CD4-positive, alpha-beta T cell (primary cell): ENCODE measurements around the gene SYNGR4. TPM values are rescaled to one million over a fixed set of nuclear protein-coding genes. Genes with fewer than 3 reads are reported as not detected.

ENCODE experiments used
- ATAC-seq: fragments of 200-7000 bp; cut with Tn5 transposase; one replicate; pipeline ENCODE4 v1.10.0; 2022; ENCODE audit warnings: mild to moderate bottlenecking; ENCODE audit not compliant: poor library complexity
- CTCF ChIA-PET: fragments of 350-600 bp; sonication (Branson Sonifier 250); formaldehyde crosslinking; loops from one replicate; lab custom pipeline; 2021; ENCODE audit warnings: antibody characterized with exemption, inconsistent platforms; lab: Charles Lee
- POLR2A ChIA-PET: fragments of 350-600 bp; sonication (Branson Sonifier 250); formaldehyde crosslinking; loops from one replicate; lab custom pipeline; 2021; ENCODE audit warnings: antibody characterized with exemption, inconsistent platforms; lab: Charles Lee
- DNase-seq, 14 experiments: peaks; one replicate each; pipeline ENCODE4 v3.0.0-alpha.2; 2013 to 2020; ENCODE audit warnings: mixed read lengths in 2 of 14
- H3K27ac ChIP-seq, 2 donors: one replicate each; pipeline versions ENCODE4 v1.5.1 to v1.7.0; 2013; ENCODE audit warnings: low read length in 2 of 2, low read depth in 1 of 2, mild to moderate bottlenecking in 1 of 2
- H3K27me3 ChIP-seq, 2 experiments: 1 replicate in 1 of 2; 2 replicates in 1 of 2; pipeline versions ENCODE4 v1.6.1 to v1.7.0; 2013; ENCODE audit warnings: low read length in 2 of 2, control low read depth in 1 of 2, mild to moderate bottlenecking in 1 of 2, moderate library complexity in 1 of 2; ENCODE audit not compliant: insufficient read depth in 2 of 2, control insufficient read depth in 1 of 2
- H3K36me3 ChIP-seq: one replicate; pipeline ENCODE4 v1.6.1; 2013; ENCODE audit warnings: low read length, control low read depth; ENCODE audit not compliant: insufficient read depth
- H3K4me1 ChIP-seq: one replicate; pipeline ENCODE4 v1.6.1; 2013; ENCODE audit warnings: low read length, control low read depth; ENCODE audit not compliant: insufficient read depth
- H3K4me3 ChIP-seq: one replicate; pipeline ENCODE4 v1.5.1; 2013; ENCODE audit warnings: mild to moderate bottlenecking, low read length, moderate library complexity
- H3K9me3 ChIP-seq, 2 experiments: 1 replicate in 1 of 2; 2 replicates in 1 of 2; pipeline versions ENCODE4 v1.6.1 to v1.7.0; 2013; ENCODE audit warnings: low read length in 2 of 2, mild to moderate bottlenecking in 2 of 2, control low read depth in 1 of 2, moderate library complexity in 1 of 2; ENCODE audit not compliant: control insufficient read depth in 1 of 2, insufficient read depth in 1 of 2
- H3K27ac Mint-ChIP-seq: one replicate; pipeline ENCODE4 v1.8.0; 2020; ENCODE audit warnings: mixed read lengths
- H3K27me3 Mint-ChIP-seq: one replicate; pipeline ENCODE4 v1.8.0; 2021; ENCODE audit warnings: mixed read lengths
- H3K36me3 Mint-ChIP-seq: one replicate; pipeline ENCODE4 v1.8.0; 2021; ENCODE audit warnings: low read depth, mixed read lengths
- H3K4me1 Mint-ChIP-seq: one replicate; pipeline ENCODE4 v1.8.0; 2021; ENCODE audit warnings: low read depth, mixed read lengths
- H3K4me3 Mint-ChIP-seq: one replicate; pipeline ENCODE4 v1.8.0; 2020; ENCODE audit warnings: mild to moderate bottlenecking, mixed read lengths
- H3K9me3 Mint-ChIP-seq: one replicate; pipeline ENCODE4 v1.8.0; 2020; ENCODE audit warnings: mixed read lengths
- intact Hi-C, 2 experiments: fragments of 100-400 bp; cut with DNase I in 1 of 2; cut with micrococcal nuclease in 1 of 2; formaldehyde crosslinking; loops; one replicate each; pipeline versions ENCODE4 v1.15.1 to v1.9.0; 2023 to 2025; cut with DNase I, micrococcal nuclease
- total RNA-seq, 174 experiments: library from RNA in 2 of 174; stranded (reverse) in 2 of 174; gene quantifications; one replicate each; pipeline ENCODE4 v1.2.3 and lab custom pipeline; 2021 to 2026
- TF ChIP-seq, protein P1 (sequence below): fragments of 200-600 bp; IDR thresholded peaks from one replicate; pipeline ENCODE4 v1.8.0; 2022; ENCODE audit warnings: antibody characterized with exemption, mild to moderate bottlenecking

Gene SYNGR4
- total RNA-seq, 2 experiments from 2014 or later, result not detected

DNA sequence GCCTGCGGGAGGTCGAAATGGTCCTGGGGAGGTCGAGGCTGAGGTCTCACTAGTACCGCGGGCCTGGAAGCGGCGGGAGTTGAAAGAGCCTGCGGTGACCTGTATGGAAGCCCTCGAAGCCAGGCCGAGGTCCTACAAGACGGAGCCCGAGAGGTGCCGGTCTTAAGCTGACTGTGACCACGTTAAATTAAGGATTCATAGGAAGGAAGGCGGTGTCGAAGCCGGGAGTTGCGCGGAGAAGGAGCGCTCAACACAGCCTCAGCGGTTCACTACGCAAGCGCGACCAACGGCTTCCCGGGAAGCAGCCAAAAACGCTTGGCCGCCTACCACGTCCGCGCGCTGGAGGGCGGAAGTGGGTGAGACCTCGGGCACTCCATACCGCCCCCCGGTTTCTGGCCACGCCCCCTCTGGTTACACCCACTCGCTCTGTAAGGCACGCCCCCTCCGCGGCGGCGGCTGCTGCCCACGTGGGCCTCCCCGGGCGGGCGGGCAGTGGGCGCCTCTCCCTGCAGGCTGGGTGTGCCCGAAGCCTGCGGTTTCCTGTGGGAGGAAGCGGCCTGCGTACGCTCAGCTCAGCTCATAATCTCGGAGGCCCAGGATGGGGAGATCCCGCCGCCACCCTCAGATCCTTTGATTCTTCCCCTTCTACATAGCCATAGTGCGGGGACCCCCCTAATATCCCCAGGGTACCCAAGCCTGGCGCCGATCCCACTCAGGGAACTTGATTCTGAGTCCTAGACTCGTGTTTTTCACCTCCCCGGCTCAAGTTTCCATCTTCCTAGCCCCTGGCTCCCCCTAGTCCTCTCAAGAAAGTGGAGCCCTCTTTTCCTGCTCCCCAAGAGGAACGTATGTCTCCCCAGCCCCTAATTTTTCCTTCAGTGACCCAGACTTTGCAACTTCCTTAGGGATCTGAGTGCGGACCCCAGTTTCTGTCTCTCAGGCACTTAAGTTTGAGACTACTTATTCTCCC, 42.3 kb upstream of the SYNGR4 start:
- POLR2A ChIA-PET, result interaction anchor here (0.7 to 8.4 kb wide), 13 partner anchors 8 to 315 kb away, joined by 3 to 360 read pairs (median 5); partner anchors contain the start of genes CARD8, DBP, GRWD1 and SYNGR4
- ATAC-seq, result peak; percentile 61

GRCh38 chr19:48325265-48325910, 38.8 kb upstream of the SYNGR4 start, which contains the start of gene EMP3:
Gene EMP3, plus strand, starts transcription at chr19:48325552. Its CDS starts 1,293 bp downstream, at chr19:48326845.
- Mint-ChIP-seq H3K9me3 (no peaks in the 10 kb centered on the region), H3K27me3 (no peaks in the 10 kb centered on the region), H3K27ac (peak within 1 kb of the TSS; percentile 99), H3K36me3 (peaks cover 61% of the 10 kb centered on the region), H3K4me1 (peaks cover 93% of the 10 kb centered on the region), H3K4me3 (peak within 1 kb of the TSS; percentile 96)
- TF ChIP-seq, protein P1, sequence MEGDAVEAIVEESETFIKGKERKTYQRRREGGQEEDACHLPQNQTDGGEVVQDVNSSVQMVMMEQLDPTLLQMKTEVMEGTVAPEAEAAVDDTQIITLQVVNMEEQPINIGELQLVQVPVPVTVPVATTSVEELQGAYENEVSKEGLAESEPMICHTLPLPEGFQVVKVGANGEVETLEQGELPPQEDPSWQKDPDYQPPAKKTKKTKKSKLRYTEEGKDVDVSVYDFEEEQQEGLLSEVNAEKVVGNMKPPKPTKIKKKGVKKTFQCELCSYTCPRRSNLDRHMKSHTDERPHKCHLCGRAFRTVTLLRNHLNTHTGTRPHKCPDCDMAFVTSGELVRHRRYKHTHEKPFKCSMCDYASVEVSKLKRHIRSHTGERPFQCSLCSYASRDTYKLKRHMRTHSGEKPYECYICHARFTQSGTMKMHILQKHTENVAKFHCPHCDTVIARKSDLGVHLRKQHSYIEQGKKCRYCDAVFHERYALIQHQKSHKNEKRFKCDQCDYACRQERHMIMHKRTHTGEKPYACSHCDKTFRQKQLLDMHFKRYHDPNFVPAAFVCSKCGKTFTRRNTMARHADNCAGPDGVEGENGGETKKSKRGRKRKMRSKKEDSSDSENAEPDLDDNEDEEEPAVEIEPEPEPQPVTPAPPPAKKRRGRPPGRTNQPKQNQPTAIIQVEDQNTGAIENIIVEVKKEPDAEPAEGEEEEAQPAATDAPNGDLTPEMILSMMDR, result no peak
- H3K9me3 ChIP-seq, result no peaks in the 10 kb centered on the region
- DNase-seq, result peak; percentile 76 to 94 (median 85)
- POLR2A ChIA-PET, result interaction anchor here (1.0 to 8.4 kb wide), 8 partner anchors 9 to 1315 kb away, joined by 3 to 360 read pairs (median 3); partner anchors contain the start of genes CARD8, RPL18, RRAS and SPHK2
- CTCF ChIA-PET, result interaction anchor here (1.7 to 8.5 kb wide), 2 partner anchors 8 to 66 kb away, joined by 8 to 159 read pairs; partner anchors contain the start of gene KDELR1
- intact Hi-C loops, result loop anchor here (1.0 to 10.0 kb wide), 3 partner anchors 8 to 1541 kb away; partner anchors contain the start of genes KDELR1 (in 1 of the 2) and SLC1A5 (in 1 of the 2)
- peaks cover 32% of the 10 kb centered on the region for H3K36me3 ChIP-seq
- H3K4me3 ChIP-seq, result peak within 1 kb of the TSS; percentile 88
- H3K4me1 ChIP-seq, result peaks cover 90% of the 10 kb centered on the region
- peak within 1 kb of the TSS; percentile 94 to 100 for H3K27ac ChIP-seq
- peak; percentile 43 for ATAC-seq
- H3K27me3 ChIP-seq, result no peaks in the 10 kb centered on the region

More for the DNA sequence above, 42.3 kb upstream of the SYNGR4 start:
- peaks cover 62% of the 10 kb centered on the region for H3K4me1 ChIP-seq
- Mint-ChIP-seq H3K4me1 (peaks cover 68% of the 10 kb centered on the region), H3K27ac (peak overlapping the region; percentile 99), H3K9me3 (no peaks in the 10 kb centered on the region), H3K36me3 (peaks cover 27% of the 10 kb centered on the region), H3K4me3 (peak overlapping the region; percentile 93), H3K27me3 (no peaks in the 10 kb centered on the region)
- peak overlapping the region; percentile 99 to 100 for H3K27ac ChIP-seq
- no peaks in the 10 kb centered on the region for H3K9me3 ChIP-seq
- H3K36me3 ChIP-seq, result no peaks in the 10 kb centered on the region
- H3K27me3 ChIP-seq, result no peaks in the 10 kb centered on the region
- TF ChIP-seq, protein P1, result no peak
- DNase-seq, result peak; percentile 98 to 100 (median 100)
- peak overlapping the region; percentile 76 for H3K4me3 ChIP-seq
- CTCF ChIA-PET, result interaction anchor here (1.1 to 8.5 kb wide), 2 partner anchors 11 to 70 kb away, joined by 4 to 159 read pairs; partner anchors contain the start of gene KDELR1
- intact Hi-C loops, result loop anchor here in 1 of 2 experiments (2.0 to 10.0 kb wide), 4 partner anchors 69 to 1537 kb away; partner anchors contain the start of genes KDELR1, LMTK3 and SLC1A5
